Measurements from ENCODE around the gene CCDC33.

DNA sequence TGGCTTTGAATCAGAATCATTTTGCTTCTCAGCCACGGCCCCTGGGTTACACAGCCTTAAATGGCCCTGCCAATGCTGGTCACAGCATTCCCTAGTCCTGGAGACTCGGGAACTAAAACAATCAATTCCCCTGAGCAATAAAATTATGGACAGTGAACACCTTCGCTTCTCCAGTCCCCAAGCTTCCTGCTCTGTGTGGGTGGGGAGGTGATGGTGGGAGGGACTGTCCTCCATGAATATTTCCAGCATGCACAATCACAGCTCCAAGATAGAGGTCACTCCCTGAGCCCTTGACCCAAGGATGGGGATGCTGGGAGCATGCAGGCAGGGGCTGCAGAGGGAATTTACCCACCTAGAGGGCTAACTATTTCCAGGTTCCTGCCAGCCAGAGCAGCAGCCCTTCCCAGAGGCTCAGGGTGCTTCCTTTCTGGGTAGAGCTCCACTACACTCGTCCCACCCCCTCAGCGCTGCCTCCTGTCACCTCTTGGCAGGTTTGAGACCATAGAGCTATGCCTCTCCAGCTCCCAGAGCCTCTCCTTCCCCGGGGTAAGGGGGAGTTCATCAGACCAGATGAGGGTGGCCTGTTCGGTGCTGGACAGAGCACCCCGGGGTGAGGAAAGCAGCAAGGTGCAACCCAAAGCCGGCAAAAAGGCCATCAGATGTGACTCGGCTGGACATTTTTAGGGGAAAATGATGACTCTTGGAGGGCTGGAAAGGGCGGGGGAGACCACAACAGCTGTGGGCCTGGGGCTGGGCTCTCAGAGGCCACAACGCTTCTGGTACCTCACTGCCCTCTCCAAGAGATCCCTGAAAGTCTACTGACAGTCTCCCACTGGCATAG is 14.5 kb upstream of the CCDC33 start:
- TF ChIP-seq, protein P1, sequence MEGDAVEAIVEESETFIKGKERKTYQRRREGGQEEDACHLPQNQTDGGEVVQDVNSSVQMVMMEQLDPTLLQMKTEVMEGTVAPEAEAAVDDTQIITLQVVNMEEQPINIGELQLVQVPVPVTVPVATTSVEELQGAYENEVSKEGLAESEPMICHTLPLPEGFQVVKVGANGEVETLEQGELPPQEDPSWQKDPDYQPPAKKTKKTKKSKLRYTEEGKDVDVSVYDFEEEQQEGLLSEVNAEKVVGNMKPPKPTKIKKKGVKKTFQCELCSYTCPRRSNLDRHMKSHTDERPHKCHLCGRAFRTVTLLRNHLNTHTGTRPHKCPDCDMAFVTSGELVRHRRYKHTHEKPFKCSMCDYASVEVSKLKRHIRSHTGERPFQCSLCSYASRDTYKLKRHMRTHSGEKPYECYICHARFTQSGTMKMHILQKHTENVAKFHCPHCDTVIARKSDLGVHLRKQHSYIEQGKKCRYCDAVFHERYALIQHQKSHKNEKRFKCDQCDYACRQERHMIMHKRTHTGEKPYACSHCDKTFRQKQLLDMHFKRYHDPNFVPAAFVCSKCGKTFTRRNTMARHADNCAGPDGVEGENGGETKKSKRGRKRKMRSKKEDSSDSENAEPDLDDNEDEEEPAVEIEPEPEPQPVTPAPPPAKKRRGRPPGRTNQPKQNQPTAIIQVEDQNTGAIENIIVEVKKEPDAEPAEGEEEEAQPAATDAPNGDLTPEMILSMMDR (IDR thresholded peaks at IDR 0.05; ENCODE audit: low read depth, low read length, poor library complexity, severe bottlenecking) = no peak
- no peak for TF ChIP-seq EZH2phosphoT487 (IDR thresholded peaks at IDR 0.05; ENCODE audit: borderline replicate concordance, low read length)

Measured in DOHH2 (cell line).